GM19351 (cell line): ENCODE results near the gene TYR.
"Not testable (repeated sequence)": the region's sequence is repeated elsewhere in the genome, so short reads cannot be mapped to it uniquely, and the experiment has no call there.

Experiments
- ATAC-seq: cut with Tn5 transposase; IDR thresholded peaks from one replicate; pipeline ENCODE4 v1.9.1; 2021; ENCODE audit warnings: mild to moderate bottlenecking, moderate library complexity; ENCODE audit not compliant: unreplicated experiment

The TYR gene

DNA sequence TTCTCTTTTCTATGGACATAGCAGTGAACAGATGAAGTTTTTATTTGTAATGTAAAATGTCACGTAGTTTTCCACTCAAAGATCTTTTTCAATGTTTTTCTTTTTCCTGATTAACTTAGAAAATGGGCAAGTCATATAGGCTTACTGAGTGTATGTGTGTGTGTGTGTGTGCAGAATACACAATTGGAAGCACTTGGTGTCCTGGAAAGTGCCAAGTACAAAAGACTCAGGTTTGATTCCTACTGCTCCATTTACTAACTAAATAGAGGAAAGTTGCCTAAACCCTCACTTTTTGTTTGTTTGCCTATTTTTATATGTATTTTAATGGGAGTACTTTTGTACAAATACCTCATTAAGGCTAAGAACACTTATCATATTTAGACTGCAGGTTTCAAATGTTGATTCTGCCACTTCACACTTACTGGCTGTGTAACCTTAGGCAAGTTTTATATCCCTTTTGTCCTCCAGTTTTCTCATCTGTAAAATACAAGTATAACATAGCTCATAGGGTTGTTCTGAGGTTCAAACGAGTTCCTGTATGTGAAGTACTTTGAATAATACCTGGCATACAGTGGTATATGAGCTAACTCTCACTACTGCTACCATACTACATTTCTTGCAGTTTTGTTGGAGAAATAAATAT lies 90.1 kb downstream of the TYR start:
- ATAC-seq, result no peak

DNA sequence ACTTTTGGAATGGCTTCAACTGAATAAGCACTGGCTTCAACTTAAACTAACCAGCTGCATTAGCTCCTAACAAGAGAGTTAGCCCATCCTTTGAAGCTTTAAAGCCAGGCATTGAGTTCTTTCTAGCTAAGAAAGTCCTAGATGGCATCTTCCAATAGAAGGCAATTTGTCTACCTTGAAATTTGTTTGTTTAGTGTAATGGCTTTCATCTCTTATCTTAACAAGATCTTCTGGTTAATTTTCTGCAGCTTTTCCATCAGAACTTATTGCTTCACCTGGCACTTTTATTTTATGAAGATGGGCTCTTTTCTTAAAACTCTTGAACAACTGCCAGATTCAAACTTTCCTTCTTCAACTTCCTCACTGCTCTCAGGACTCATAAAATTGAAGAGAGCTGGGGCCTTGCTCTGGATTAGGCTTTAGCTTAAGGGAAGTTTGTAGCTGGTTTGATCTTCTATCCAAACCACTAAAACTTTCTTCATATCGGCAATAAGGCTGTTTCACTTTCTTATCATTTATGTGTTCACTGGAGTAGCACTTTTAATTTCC lies 94.9 kb downstream of the TYR start:
- not testable (repeated sequence) for ATAC-seq

DNA sequence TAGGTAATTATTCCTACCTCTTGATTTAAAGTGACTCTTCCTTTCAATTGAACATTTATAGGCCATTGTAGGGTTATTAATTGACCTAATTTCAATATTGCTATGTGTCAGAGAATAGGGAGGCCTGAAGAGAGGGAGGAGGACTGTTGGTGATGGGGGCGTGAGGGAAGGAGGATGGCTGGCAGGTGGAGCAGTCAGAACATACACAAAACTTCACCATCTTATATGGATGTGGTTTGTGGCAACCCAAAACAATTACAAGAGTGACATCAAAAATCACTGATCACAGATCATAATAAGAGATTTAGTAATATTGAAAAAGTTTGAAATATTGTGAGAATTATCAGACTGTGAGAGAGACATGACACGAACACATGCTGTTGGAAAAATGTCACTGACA lies 95.5 kb downstream of the TYR start:
- not testable (repeated sequence) for ATAC-seq

DNA sequence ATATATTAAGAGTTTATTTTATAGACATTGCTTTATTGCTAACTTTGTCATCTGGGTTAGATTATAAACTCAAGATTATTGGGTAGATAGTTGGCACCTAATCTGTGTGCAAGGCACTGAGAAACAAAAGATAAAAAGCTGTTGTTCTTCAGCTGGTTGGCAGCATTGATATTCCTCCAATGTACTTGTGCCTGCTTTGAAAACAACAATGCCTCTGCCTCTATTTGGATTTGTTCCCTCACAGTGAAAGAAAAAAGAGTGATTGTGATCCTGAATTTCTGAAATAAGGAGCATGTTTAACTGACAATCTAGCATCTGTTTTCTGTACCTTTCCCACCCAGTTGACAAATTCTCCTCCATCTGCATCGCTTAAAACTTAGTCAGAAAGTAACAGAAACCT lies 98.3 kb downstream of the TYR start:
- no peak for ATAC-seq

DNA sequence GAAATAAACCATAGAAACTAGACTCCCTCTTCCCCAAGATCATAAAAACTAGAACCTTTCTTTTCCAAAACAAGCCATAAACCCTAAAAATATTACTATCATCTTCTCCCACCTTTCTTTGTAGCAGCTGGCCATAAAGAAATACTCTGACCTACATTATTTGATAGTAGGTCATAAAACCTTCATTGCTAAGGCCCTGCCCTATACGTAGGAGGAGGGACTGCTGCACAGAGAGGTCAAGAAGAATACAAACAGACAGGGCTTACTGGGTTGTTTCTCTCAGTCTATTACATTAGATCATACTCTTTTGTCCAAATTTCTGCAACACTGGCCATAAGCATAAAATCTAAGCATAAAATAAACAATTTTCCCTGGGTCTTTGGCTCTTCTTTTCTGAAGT lies 101.5 kb downstream of the TYR start:
- no peak for ATAC-seq

DNA sequence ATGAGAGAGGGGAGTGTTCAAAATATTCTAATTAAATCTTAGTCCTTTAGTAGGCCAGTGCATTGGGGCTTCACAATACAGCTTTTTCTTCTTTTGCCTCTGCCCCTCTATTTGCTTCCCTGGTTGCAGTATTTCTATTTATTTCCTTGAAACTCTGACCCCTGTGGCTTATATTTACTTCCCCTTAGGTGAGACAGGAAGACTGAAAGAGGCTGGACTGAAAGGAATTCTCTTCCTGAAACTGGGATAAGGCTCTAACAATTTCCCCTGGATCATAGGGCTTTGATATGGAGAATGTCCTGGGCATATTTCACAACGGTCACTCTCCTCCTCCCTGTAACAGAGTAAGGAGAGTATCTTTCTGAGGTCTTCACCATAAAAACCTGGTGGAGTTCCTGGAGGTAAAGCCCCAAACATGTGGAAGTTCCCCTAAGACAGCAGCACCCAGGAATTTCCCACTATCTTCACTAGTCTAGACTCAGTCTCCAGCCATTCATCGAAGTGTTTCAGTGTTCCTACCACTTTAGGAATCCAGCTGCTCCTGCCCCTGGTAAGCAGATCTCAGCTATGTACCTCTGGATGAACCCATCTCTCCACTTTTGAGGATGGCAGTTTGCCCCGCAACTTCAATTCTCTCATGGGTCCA lies 103.5 kb downstream of the TYR start:
- ATAC-seq, result not testable (repeated sequence)

DNA sequence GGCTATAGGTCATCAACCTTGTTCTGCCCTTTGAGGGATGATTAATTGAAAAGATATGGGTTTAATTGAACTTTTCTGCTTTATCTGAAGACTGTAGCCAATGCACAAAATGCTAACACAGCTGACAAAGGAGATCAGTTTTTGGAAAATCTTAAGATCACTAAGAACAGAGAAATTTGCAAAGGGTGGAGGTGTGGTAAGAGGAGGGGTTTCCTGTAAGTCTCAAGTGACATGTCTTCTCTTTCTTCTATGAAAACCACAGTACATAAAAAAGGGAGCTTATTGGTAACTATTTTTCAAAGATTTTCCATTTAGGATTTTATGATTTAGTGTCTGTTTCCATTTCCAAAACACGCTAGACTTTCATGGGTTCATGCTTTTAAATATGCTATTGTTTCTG lies 108.9 kb downstream of the TYR start:
- ATAC-seq, result not testable (repeated sequence)

DNA sequence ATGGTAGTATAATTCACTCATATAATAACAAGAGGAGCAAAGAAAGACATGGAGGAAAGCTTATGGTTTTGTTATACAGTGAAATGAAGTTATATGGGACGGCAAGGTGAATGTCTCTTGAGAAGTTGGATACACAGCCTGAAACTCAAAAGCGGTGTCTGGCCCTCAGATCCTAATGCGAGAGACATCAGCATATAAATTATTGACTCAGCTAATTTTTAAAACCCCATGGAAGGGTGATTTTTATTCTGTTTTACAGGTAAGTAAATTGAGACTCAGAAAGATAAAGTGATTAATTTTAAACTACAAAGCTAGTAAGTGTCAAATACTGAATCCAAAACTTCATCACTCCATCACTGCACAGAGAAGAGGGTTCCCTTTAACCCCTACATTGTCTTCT lies 110.3 kb downstream of the TYR start:
- ATAC-seq, result not testable (repeated sequence)

DNA sequence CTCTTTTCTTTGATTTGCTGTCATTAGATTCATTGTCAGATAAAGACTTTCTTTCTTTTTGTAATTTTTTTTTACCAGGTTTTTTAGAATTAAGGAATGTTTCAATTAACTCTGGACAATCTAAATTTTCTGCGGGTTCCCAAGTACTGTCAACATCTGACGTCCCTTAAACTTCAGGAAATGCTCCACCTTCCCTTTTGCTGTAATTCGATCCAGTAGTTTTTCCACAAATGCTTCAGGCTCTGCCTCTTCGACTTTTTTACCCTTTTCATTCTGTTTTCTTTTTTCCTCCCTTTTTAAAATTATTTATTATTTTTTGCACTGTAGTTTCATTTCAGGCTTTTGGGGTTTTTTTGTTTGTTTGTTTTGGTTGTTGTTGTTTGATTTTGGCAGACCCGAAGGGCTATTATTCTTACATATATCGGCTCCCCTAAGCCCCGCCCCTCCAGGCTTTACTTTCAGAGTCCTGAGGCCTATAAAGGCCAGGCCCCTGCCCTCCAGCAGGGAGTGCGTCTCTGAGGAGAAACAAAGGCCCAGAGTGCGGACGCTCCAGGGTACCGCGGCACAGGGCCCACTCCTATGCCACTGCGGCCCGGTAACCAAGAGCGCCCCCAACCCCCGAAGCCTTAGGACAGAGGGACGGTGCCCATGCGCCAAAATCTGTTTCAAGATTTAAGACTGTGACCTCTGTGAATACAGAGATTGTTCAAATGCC lies 116.4 kb downstream of the TYR start:
- no peak for ATAC-seq

DNA sequence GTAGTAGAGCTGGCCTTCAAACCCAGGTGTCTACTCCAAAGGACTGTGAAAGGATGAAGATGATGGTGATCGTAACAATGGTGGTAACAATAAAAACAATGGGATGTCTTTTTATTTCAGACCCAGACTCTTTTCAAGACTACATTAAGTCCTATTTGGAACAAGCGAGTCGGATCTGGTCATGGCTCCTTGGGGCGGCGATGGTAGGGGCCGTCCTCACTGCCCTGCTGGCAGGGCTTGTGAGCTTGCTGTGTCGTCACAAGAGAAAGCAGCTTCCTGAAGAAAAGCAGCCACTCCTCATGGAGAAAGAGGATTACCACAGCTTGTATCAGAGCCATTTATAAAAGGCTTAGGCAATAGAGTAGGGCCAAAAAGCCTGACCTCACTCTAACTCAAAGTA lies 117.3 kb downstream of the TYR start:
- ATAC-seq, result not testable (repeated sequence)

DNA sequence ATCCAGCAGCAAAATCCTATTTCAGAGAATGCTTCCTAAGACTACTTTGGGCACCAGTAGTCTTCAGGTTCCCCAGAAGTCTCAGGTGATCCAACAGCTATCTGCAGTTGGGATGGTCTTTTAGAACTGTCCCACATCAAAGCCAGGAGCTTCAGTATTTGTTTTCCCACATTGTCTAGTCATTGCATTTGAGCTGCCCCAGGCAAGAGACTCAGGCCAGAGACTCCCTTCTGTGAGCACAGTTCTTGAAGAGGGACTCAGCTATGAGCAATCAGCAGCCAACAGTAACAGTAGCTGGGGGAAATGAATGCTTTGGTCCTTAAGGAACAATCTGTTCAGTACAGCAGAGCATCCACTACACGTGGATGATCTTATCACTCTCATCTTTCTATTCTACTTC lies 125.4 kb downstream of the TYR start:
- ATAC-seq, result not testable (repeated sequence)

DNA sequence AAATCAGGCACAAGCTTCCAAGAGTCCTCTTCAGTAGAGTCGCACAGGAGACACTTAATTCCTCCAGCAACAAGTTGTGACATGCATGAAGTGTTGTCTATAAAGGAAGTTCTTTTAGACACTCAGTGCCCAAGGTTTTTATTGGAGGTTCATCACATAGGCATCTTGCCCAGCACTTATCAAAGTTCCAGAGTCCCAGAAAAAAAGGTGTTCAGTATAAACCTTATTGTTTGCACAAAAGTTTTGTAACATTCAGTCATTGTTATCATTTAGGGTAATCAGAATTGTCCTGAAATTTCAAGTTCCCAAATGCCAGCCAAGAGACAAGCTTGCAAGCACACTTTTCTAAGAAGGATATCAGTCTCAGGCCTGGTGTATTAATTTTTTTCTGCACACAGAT lies 130.6 kb downstream of the TYR start:
- ATAC-seq, result not testable (repeated sequence)

DNA sequence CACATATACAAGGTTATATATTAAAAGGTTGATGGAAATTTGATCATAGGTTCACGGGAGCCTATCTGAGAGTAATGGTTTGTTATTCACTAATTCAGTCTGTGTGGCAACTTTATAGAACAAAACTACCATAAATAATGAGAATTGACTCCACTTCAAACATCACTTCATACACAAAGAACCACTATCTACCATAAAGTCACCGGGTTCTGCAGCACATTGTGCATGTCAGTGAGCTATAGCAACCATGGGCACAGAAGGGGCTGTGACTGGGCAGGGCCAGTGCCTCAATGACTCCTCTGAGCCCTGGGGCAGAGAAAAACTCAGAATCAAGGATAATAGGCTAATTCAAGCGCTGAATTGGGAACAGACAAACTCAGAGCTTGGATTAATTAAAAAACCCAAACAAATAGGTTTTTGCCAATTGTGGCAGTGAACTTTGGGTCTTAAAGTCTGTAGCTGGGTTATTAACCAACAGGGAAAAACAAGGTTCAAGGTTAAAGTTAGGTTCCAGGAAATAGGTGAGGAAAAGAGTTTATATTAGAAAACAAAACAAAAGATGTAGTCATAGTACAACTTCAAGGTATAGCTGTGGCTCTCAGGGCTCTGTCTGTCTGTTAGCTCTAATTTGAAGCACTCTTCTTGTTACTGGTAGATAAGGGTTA lies 131.8 kb downstream of the TYR start:
- ATAC-seq, result not testable (repeated sequence)

DNA sequence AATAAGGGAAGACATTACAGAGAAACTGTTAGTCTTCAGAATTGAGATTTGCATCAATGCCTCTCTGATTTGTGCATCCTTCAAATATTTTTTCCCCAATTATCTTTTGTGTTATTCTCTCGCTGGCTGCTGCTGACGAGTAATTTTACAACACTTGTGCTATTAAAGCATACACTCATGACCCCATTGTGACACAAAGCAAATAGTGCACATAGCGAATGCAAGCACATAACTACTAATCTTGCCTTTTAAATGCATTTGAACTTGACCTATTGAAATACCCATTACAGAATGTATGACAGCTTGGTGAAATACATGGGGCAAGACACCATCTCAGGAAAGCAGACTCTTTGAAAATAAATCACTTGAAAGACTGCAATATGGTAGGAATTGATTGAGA lies 132.9 kb downstream of the TYR start:
- ATAC-seq, result not testable (repeated sequence)

DNA sequence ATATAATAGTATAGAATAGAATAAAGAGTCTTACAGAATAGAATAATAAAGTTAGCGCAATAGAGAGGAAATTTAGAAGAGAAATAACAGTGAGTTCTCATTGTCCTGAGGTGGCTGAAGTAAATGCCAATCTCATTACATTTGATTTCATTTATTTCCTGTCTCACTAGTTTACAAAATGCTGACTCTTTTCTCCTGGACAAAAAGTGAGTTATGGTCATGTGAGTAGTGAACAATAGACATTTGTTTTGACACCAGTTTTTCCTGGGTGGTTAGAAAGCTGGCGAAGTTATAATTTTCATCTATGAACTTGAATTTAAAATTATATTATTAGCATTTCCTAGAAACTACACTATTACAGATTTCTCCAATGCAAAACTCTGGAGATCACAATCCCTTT lies 143.7 kb downstream of the TYR start:
- ATAC-seq, result no peak

DNA sequence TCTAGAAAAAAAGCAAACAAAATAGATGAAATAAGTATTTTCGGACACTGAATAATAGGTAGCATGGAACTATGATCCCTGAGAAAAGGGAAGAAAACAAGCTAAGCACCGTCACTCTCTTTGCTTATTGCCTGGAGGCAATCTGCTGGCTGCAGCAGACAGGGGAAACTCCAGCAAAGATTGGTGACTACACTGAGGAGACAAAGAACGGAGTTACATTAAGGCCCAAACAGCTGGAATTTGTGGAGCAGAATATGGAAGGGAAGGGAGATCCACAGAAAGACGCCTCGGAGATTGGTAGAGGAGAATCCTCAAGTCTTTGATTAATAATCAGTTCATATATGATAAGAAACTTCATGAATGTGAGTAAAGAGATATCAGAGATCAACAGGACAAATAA lies 150.2 kb downstream of the TYR start:
- no peak for ATAC-seq

DNA sequence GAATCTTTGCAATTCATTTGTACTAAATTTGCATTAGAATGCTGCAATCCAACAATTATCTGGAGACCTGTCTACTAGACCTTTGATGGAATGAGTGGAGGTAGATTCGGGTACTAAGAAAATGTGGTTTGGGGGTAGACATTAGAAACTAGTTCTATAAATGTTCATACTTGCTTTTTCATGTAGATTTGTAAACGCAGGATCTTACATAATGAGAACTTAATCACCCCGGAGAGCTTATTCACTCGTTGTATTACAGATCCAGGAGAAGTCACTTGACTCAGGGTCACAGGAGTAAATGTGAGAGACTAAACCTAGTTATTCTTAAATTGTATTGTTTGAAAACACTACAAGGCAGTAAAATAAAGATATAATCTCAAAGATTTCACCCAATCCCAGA lies 154.3 kb downstream of the TYR start:
- ATAC-seq, result not testable (repeated sequence)

DNA sequence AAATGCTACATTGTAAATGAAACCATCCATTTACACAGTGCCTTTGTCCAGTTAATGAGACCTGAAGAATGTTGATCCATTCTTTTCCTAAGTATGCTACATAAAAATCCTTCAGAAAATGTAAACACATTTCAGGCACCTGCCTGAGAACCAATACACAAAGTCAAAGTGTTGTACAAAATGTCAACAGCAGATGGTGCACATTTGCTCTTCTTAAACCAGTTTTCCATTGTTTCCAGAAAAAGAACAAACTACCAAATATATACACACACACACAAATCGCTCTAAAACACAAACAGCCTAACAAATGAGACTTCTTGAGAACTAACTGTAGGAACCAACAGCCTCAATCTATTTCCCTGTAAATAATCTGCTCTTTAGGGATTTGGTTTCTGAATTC lies 156.0 kb downstream of the TYR start:
- not testable (repeated sequence) for ATAC-seq

DNA sequence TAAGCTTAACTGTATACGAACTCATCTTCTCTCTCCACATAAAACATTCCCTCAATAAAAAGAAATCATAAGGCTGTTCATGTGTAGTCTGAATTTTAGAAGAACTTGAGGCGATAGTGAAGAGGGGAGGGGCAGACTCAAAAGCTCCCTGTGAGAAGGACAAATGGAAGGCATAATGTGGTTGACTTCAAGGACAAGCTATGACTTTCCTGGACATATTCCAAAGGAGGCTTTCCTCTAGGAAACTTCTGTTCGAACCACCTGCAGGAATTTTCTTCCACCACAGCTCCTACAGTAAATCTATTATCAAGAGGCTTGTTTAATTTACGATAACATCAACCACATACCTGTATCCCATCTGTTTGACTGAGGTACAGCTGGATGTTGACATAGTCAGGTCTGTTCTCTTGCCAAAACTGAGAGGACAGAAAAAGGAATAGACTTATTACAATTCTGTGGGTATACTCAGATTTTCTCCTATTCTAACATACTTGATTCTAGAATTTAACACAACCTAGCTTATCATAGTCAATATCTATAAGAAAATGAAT lies 159.5 kb downstream of the TYR start:
- ATAC-seq, result not testable (repeated sequence)

DNA sequence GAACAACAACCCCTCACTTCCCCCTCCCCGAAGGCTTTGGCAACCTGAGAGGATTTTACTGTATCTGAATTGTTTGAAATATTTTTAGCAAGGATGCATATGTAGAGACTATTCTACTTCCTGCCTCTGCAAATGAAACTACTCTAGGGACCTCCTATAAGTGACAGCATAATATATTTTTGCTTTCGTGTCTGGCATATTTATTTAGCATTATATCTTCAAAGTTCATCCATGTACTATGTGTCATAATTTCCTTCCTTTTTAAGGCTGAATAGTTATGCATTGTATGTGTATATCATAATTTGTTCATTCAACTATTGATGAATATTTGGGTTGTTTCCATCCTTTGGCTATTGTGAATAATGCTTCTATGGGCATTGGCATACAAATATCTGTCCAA lies 160.4 kb downstream of the TYR start:
- not testable (repeated sequence) for ATAC-seq

DNA sequence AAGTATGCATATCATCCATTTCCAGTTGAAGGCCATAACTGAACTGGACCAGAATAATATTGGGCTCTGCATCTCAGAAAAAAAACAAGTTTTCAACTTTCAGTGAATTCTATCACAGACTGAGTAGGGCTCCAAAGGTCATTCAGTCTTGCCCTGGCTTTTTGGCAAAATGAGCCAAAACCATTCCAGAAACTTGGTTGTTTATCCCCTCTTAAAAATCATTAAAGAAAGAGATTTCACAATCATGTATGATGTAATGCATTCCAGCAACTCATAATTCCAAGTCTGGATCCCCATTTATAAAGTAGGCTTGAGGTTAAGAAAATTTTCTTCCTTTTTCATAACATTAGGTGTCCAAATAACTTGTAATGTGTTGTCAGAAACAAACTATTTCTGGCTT lies 162.8 kb downstream of the TYR start:
- not testable (repeated sequence) for ATAC-seq
